IMR-90 (cell line): ENCODE results near the gene NOP10. TPM values are rescaled to one million over a fixed set of nuclear protein-coding genes. Genes with fewer than 3 reads are reported as not detected.
A peak's percentile ranks its signal among the peaks of the same experiment; 100 is the strongest.
"Not testable (repeated sequence)": the region's sequence is repeated elsewhere in the genome, so short reads cannot be mapped to it uniquely, and the experiment has no call there.

Experiments used
- ATAC-seq: fragments of 200-7000 bp; cut with Tn5 transposase; 2 replicates; pipeline ENCODE4 v1.9.1; 2020; ENCODE audit warnings: low read depth, mild to moderate bottlenecking, moderate library complexity
- BruUV-seq: library from RNA; stranded (reverse); fragments of 400-500 nt; replicated peaks from 2 replicates; lab custom pipeline; 2021; lab: Mats Ljungman, UMichigan
- CTCF ChIA-PET: fragments of 300-600 bp; formaldehyde crosslinking; extraction: SDS; loops from one replicate; lab custom pipeline; 2021; ENCODE audit warnings: antibody characterized with exemption; lab: Yijun Ruan, JAX
- POLR2A ChIA-PET: fragments of 300-600 bp; sonication (Branson Sonifier 250); formaldehyde crosslinking; loops from one replicate; lab custom pipeline; 2022; ENCODE audit warnings: antibody characterized with exemption; ENCODE audit not compliant: unreplicated experiment; lab: Charles Lee
- DNase-seq: peaks from one replicate; pipeline ENCODE4 v3.0.0; 2013
- H2AFZ ChIP-seq: replicated peaks from 2 replicates; pipeline ENCODE3; 2013; ENCODE audit warnings: low read length, mild to moderate bottlenecking; ENCODE audit not compliant: poor library complexity
- H2AK5ac ChIP-seq: 2 replicates; pipeline ENCODE4 v1.6.1; 2013; ENCODE audit warnings: low read depth, low read length, inconsistent platforms
- H2AK9ac ChIP-seq: replicated peaks from 2 replicates; pipeline ENCODE3; 2013; ENCODE audit warnings: mild to moderate bottlenecking, low read depth, low read length, moderate library complexity; ENCODE audit not compliant: poor library complexity
- H2BK120ac ChIP-seq: 2 replicates; pipeline ENCODE4 v1.6.1; 2013; ENCODE audit warnings: low read depth, low read length, inconsistent platforms
- H2BK15ac ChIP-seq: 3 replicates; pipeline ENCODE4 v1.6.1; 2013; ENCODE audit warnings: low read depth, low read length, inconsistent platforms
- H2BK20ac ChIP-seq: 2 replicates; pipeline ENCODE4 v1.6.1; 2013; ENCODE audit warnings: low read depth, mild to moderate bottlenecking, inconsistent platforms, low read length, moderate library complexity
- H2BK5ac ChIP-seq: 2 replicates; pipeline ENCODE4 v1.6.1; 2013; ENCODE audit warnings: mild to moderate bottlenecking, low read depth, low read length, inconsistent platforms; ENCODE audit not compliant: poor library complexity, severe bottlenecking
- H3K14ac ChIP-seq: replicated peaks from 2 replicates; pipeline ENCODE4 v1.6.1; 2013; ENCODE audit warnings: low read depth, low read length, inconsistent platforms
- H3K18ac ChIP-seq: 2 replicates; pipeline ENCODE4 v1.6.1; 2013; ENCODE audit warnings: low read depth, low read length, control low read depth
- H3K23ac ChIP-seq: 2 replicates; pipeline ENCODE4 v1.6.1; 2013; ENCODE audit warnings: low read depth, low read length, inconsistent platforms
- H3K27ac ChIP-seq: 2 replicates; pipeline ENCODE4 v1.5.1; 2013; ENCODE audit warnings: mild to moderate bottlenecking, control low read depth, low read length; ENCODE audit not compliant: insufficient read depth
- H3K27me3 ChIP-seq: 2 replicates; pipeline ENCODE4 v1.6.1; 2013; ENCODE audit warnings: low read length; ENCODE audit not compliant: control insufficient read depth, insufficient read depth
- H3K36me3 ChIP-seq: 2 replicates; pipeline ENCODE4 v1.6.1; 2013; ENCODE audit warnings: low read length, mixed read lengths; ENCODE audit not compliant: control insufficient read depth, insufficient read depth
- H3K4ac ChIP-seq: 2 replicates; pipeline ENCODE4 v1.6.1; 2013; ENCODE audit warnings: low read depth, low read length, inconsistent platforms
- H3K4me1 ChIP-seq: 2 replicates; pipeline ENCODE4 v1.6.1; 2013; ENCODE audit warnings: low read length, mixed read lengths; ENCODE audit not compliant: control insufficient read depth, insufficient read depth
- H3K4me2 ChIP-seq: 2 replicates; pipeline ENCODE4 v1.6.1; 2013; ENCODE audit warnings: low read depth, mild to moderate bottlenecking, control low read depth, low read length, moderate library complexity
- H3K4me3 ChIP-seq: 2 replicates; pipeline ENCODE4 v1.5.1; 2013; ENCODE audit warnings: low read depth, mild to moderate bottlenecking, control low read depth, low read length, moderate library complexity; ENCODE audit not compliant: insufficient read depth
- H3K56ac ChIP-seq: 2 replicates; pipeline ENCODE4 v1.6.1; 2013; ENCODE audit warnings: low read length, inconsistent platforms; ENCODE audit not compliant: insufficient read depth; ENCODE audit errors: extremely low read depth
- H3K79me1 ChIP-seq, 2 experiments: 2 replicates each; pipeline ENCODE4 v1.6.1; 2013; ENCODE audit warnings: low read length in 2 of 2, inconsistent platforms in 1 of 2, low read depth in 1 of 2
- H3K9ac ChIP-seq: 2 replicates; pipeline ENCODE4 v1.6.1; 2013; ENCODE audit warnings: low read depth, low read length, control low read depth
- H3K9me1 ChIP-seq: 2 replicates; pipeline ENCODE4 v1.6.1; 2013; ENCODE audit warnings: low read length, inconsistent platforms; ENCODE audit not compliant: insufficient read depth
- H3K9me3 ChIP-seq: 2 replicates; pipeline ENCODE4 v1.6.1; 2013; ENCODE audit warnings: low read length; ENCODE audit not compliant: control insufficient read depth, insufficient read depth
- H4K20me1 ChIP-seq: 2 replicates; pipeline ENCODE4 v1.6.1; 2013; ENCODE audit warnings: low read length, inconsistent platforms; ENCODE audit not compliant: insufficient read depth
- H4K5ac ChIP-seq: 2 replicates; pipeline ENCODE4 v1.6.1; 2013; ENCODE audit warnings: mild to moderate bottlenecking, low read depth, low read length, control low read depth
- H4K8ac ChIP-seq, 2 experiments: 2 replicates each; pipeline ENCODE4 v1.6.1; 2013; ENCODE audit warnings: low read depth in 2 of 2, low read length in 2 of 2, control low read depth in 1 of 2, inconsistent platforms in 1 of 2
- H4K91ac ChIP-seq: 2 replicates; pipeline ENCODE4 v1.6.1; 2013; ENCODE audit warnings: low read depth, low read length, inconsistent platforms; ENCODE audit not compliant: insufficient read depth
- BHLHE40 ChIP-seq: fragments of 150-350 bp; IDR thresholded peaks from 2 replicates; pipeline ENCODE4 v1.6.1; 2016; ENCODE audit warnings: mild to moderate bottlenecking, low read depth, low read length
- CEBPB ChIP-seq: IDR thresholded peaks from 2 replicates; pipeline ENCODE4 v1.6.1; 2012; ENCODE audit warnings: low read depth, low read length, improper control_type of control experiment
- CHD1 ChIP-seq: IDR thresholded peaks from 2 replicates; pipeline ENCODE4 v1.6.1; 2012; ENCODE audit warnings: low read depth, low read length, improper control_type of control experiment
- ELK1 ChIP-seq: fragments of 150-350 bp; IDR thresholded peaks from 2 replicates; pipeline ENCODE4 v1.6.1; 2016; ENCODE audit warnings: low read depth, mild to moderate bottlenecking, low read length, moderate library complexity, borderline replicate concordance
- FOS ChIP-seq: fragments of 150-350 bp; IDR thresholded peaks from 2 replicates; pipeline ENCODE4 v1.6.1; 2016; ENCODE audit warnings: low read depth, low read length
- NFE2L2 ChIP-seq: fragments of 150-350 bp; IDR thresholded peaks from 2 replicates; pipeline ENCODE4 v1.6.1; 2016; ENCODE audit warnings: low read depth, mild to moderate bottlenecking, low read length
- WGBS, 2 experiments: methylation state at CpG; one replicate each; pipeline versions ENCODE4 v1.1.5 to v1.1.7; 2013; ENCODE audit warnings: missing lambda C conversion rate in 2 of 2; ENCODE audit not compliant: insufficient read length in 1 of 2; ENCODE audit errors: extremely low coverage in 2 of 2; 5-methylcytosine and 5-hydroxymethylcytosine counted together
- dilution Hi-C: fragments of 300-500 bp; cut with HindIII; formaldehyde crosslinking; loops from one replicate; pipeline ENCODE4 v1.14.3; 2018; ENCODE audit warnings: low sequenced_read_pairs; ENCODE audit not compliant: unreplicated experiment
- in situ Hi-C: fragments of 300-500 bp; cut with MboI; formaldehyde crosslinking; loops from 3 replicates; pipeline ENCODE4 v1.14.3; 2019; ENCODE audit warnings: low sequenced_read_pairs, inconsistent platforms, mixed read lengths
- intact Hi-C: fragments of 100-400 bp; cut with micrococcal nuclease; formaldehyde crosslinking; loops from 2 replicates; pipeline ENCODE4 v1.10.0; 2022
- polyA plus RNA-seq, 3 experiments: library from polyadenylated mRNA; depleted of rRNA; stranded (reverse); fragments of >200 nt; gene quantifications; 2 replicates each; pipeline ENCODE4 v1.2.3, GENCODE V29; 2012; ENCODE audit warnings: low replicate concordance in 1 of 3
- total RNA-seq: library from RNA; depleted of rRNA; stranded (reverse); fragments of >200 nt; gene quantifications from 2 replicates; pipeline ENCODE4 v1.2.3, GENCODE V29; 2012

NOP10 gene
- total and polyA plus RNA-seq, 2 of the 4 experiments (the other 2 are of a cell fraction) = 141 to 468 TPM

GRCh38 chr15:34342737-34343575 is at the start of gene NOP10, which contains the start of gene NUTM1 (continued):
- TF ChIP-seq ELK1 (no peak), BHLHE40 (peak; percentile 75), NFE2L2 (no peak), CHD1 (no peak), FOS (no peak), CEBPB (no peak)

GRCh38 chr15:34389594-34390086 is 46.7 kb upstream of the NOP10 start:
- intact Hi-C loops, DNase-seq, H3K4me1 ChIP-seq, H2AFZ ChIP-seq, H3K4me3 ChIP-seq, H3K9ac ChIP-seq, H3K27ac ChIP-seq, H2BK120ac ChIP-seq, ATAC-seq, H3K9me3 ChIP-seq, H3K4me2 ChIP-seq, H2BK20ac ChIP-seq, dilution Hi-C loops, H3K18ac ChIP-seq, H3K14ac ChIP-seq, H3K79me1 ChIP-seq, H2AK5ac ChIP-seq, CTCF ChIA-PET, H4K8ac ChIP-seq, H4K5ac ChIP-seq, H3K56ac ChIP-seq, H3K4ac ChIP-seq, H2BK15ac ChIP-seq, H3K27me3 ChIP-seq, H3K36me3 ChIP-seq, H2AK9ac ChIP-seq, H4K20me1 ChIP-seq, H3K23ac ChIP-seq, in situ Hi-C loops, H3K9me1 ChIP-seq, POLR2A ChIA-PET, H2BK5ac ChIP-seq, H4K91ac ChIP-seq, BruUV-seq: not testable (repeated sequence)
- WGBS, 2 experiments = no CpG with 5 or more reads among the region's 16 CpGs
